BLaER1 (cell line): Measurements from ENCODE around the gene PLK5.

Experiments used
- H3K27ac ChIP-seq: shearing (Covaris generic); formaldehyde crosslinking; 2 replicates; pipeline ENCODE4 v1.8.1; 2022
- H3K27me3 ChIP-seq: shearing (Covaris generic); formaldehyde crosslinking; 2 replicates; pipeline ENCODE4 v1.8.1; 2022
- H3K36me3 ChIP-seq: shearing (Covaris generic); formaldehyde crosslinking; 2 replicates; pipeline ENCODE4 v1.8.1; 2022
- H3K4me1 ChIP-seq: shearing (Covaris generic); formaldehyde crosslinking; 2 replicates; pipeline ENCODE4 v1.8.1; 2022
- H3K4me2 ChIP-seq: shearing (Covaris generic); formaldehyde crosslinking; 2 replicates; pipeline ENCODE4 v1.8.1; 2022
- H3K4me3 ChIP-seq: shearing (Covaris generic); formaldehyde crosslinking; 2 replicates; pipeline ENCODE4 v1.8.1; 2022
- H3K9ac ChIP-seq: shearing (Covaris generic); formaldehyde crosslinking; 2 replicates; pipeline ENCODE4 v1.8.1; 2022
- H3K9me3 ChIP-seq: shearing (Covaris generic); formaldehyde crosslinking; 2 replicates; pipeline ENCODE4 v1.8.1; 2022
- H4K20me1 ChIP-seq: shearing (Covaris generic); formaldehyde crosslinking; 2 replicates; pipeline ENCODE4 v1.8.1; 2022
- Cebpa-rat ChIP-seq: shearing (Covaris generic); IDR thresholded peaks from 2 replicates; pipeline ENCODE4 v1.8.1; 2022

The PLK5 gene

DNA sequence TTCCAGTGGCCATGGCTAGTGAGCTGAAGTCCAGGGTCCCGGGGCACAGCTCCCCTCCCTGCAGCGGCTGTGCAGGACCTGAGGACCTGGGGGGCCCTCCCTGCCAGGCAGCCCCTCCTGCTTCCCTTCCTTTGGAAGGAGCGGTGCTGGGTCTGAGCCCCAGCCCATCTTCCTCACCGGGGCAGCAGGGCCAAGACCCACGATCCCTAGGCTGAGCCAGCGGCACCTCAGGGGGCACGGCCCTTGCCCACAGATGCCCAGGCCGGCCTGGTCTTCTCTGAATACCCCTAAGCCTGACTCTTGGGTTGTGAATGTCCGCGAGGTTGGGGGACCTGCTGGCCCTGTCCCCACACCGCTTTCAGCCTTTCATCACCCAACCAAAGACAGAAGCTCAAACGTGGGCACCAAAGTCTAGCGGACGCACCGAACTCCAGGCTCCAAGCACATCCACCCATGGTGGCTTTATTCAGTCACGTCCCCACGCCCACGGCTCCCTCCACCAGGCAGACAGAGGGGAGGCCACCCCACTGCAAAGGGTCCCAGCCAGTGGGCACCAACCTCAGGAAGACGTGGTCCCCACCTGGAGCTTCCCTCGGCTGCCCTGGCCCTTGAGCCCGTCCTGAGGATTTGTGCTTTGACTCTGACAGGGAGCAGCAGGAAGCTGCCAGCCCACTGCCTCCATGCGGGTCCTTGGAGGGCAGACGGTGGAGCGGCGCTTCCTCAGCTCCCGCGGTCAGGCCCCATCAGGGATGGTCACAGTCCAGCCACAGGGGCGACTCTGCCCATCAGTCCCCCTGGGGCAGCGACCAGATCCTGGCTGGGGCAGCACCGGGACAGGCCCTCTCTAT lies 52.6 kb downstream of the PLK5 start:
- H3K27ac ChIP-seq, result no peak overlapping the region
- H4K20me1 ChIP-seq, result peaks cover 72% of the 10 kb centered on the region
- no peak for TF ChIP-seq Cebpa-rat
- H3K4me3 ChIP-seq, result no peak overlapping the region
- H3K9ac ChIP-seq, result no peak overlapping the region
- 0 out of 2 replicates have a peak, but pooled peaks cover 7% of the 10 kb centered on the region for H3K4me1 ChIP-seq
- H3K4me2 ChIP-seq, result no peak overlapping the region
- H3K9me3 ChIP-seq, result no peaks in the 10 kb centered on the region
- H3K36me3 ChIP-seq, result peaks cover 76% of the 10 kb centered on the region
- no peaks in the 10 kb centered on the region for H3K27me3 ChIP-seq

DNA sequence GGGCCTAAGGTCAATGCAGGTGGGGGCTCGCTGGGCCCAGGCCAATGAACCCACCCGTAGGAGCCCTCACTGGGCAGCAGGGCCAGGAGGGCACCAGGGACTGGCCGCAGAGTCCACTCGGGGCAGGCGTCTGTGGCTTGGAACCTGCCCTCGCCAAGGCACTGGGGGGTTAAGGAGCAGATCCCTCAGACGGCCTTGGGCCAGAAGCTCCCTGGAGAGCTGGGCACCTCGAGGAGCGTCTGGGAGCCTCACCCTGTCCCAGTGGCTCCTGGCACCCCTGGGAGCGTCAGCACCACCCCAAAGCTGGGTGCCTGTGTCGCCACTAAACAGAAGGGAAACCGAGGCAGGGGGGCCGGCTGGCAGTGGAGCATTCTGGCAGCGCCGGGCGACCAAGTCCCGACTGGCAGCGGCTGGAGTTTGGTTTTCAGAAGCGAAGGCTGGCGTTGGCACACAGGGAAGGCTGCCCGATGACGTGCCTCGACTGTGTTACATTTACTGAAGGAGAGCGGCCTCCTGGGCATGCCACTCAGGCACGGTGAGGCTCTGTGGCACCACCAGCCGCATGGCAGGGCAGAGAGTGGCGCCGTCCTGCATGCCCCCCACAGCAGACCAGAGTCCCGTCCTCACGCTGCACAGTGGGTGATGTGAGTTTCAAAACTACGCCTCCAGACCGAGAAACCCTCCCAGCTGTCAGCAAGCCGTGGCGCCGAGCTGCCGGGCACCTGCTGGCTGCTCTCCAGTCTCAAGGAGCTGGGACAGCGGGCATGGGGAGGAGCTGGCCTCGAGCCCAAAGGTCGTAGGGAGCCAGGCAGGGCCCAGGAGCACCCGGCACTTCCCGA lies 53.4 kb downstream of the PLK5 start:
- H3K4me3 ChIP-seq, result no peak overlapping the region
- H3K9me3 ChIP-seq, result no peaks in the 10 kb centered on the region
- peaks cover 85% of the 10 kb centered on the region for H3K36me3 ChIP-seq
- no peak overlapping the region for H3K9ac ChIP-seq
- H3K4me2 ChIP-seq, result no peak overlapping the region
- H3K4me1 ChIP-seq, result 0 out of 2 replicates have a peak, but pooled peaks cover 7% of the 10 kb centered on the region
- no peaks in the 10 kb centered on the region for H3K27me3 ChIP-seq
- no peak overlapping the region for H3K27ac ChIP-seq
- no peak for TF ChIP-seq Cebpa-rat
- H4K20me1 ChIP-seq, result peaks cover 79% of the 10 kb centered on the region

DNA sequence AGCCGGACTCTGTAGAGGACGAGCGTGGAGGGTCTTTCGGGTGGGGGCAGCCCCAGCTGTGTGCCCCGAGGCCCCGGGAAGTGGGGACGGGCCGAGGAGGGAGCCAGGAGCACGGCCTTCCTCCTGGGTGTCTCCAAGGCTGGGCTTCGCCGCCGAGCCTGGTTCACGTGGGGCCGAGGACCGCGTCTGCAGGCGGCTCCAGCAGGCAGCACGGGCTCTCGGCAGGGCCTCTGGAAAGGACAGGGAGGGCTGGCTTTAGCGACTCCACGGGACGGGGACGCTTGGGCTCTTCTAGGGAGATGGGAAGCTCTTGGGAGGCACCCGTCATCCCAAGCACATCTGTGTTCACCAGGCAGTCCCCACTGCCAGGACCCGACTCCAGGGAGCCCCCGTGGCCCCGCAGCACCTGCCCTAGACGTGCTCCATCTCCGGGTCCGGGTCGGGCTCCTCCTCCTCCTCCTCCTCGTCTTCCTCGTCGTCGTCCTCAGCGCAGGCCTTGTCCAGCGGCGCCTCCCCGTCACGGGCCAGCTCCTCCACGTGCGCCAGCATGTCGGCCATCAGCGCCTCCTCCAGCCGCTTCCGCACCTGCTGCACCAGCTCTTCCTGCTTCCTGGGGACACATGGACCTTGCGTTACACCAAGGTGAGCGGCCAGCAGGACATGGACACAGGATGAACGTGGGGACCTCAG lies 54.2 kb downstream of the PLK5 start:
- H3K4me3 ChIP-seq, result no peak overlapping the region
- H4K20me1 ChIP-seq, result peaks cover 86% of the 10 kb centered on the region
- no peaks in the 10 kb centered on the region for H3K9me3 ChIP-seq
- H3K9ac ChIP-seq, result no peak overlapping the region
- peaks cover 92% of the 10 kb centered on the region for H3K36me3 ChIP-seq
- no peaks in the 10 kb centered on the region for H3K27me3 ChIP-seq
- H3K27ac ChIP-seq, result no peak overlapping the region
- H3K4me2 ChIP-seq, result no peak overlapping the region
- no peak for TF ChIP-seq Cebpa-rat
- 0 out of 2 replicates have a peak, but pooled peaks cover 7% of the 10 kb centered on the region for H3K4me1 ChIP-seq

DNA sequence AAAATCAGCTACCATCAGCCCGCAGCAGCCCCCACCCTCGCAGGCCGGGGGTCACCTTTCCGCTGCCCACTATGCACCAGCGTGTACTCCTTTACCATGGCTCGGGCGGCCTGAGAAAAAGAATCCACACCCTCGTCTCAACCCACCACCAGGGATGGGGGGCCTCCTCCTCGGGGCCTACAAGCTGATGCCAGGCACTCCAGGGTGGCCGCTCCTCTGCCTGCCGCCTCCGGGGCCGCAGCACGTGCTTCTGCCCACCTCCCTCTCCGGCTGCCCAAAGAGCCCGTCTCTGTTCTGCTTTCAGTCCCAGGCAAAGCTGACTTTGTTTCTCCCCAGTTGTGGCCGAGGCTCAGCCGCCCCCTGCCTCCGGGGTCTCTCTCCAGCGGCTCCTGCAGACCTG lies 55.3 kb downstream of the PLK5 start:
- Histone ChIP-seq H3K9ac (no peak overlapping the region), H3K4me3 (no peak overlapping the region), H4K20me1 (peaks cover 96% of the 10 kb centered on the region), H3K9me3 (no peaks in the 10 kb centered on the region), H3K36me3 (peaks cover 99% of the 10 kb centered on the region), H3K4me1 (no peaks in the 10 kb centered on the region), H3K27ac (no peak overlapping the region), H3K4me2 (no peak overlapping the region), H3K27me3 (no peaks in the 10 kb centered on the region)
- TF ChIP-seq Cebpa-rat, result no peak

DNA sequence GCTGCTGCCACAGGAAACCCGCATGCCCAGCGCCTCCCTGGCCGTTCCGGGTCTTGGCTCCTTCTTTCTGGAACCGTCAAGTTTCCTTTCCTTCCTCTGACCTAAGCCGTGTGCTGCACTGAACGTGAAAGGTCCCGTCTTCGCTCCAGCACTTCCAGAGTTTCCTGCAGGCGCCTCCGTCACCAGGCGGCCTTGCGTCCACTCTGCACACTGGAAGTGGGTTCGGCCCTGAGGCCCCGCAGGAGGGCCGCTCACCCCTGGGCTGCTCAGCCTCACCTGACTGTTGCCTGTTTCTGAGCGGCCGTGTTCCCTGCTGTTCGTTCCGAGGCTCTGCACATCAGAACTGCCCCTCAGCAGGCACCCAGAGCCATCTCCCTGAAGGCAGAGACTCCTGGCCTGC lies 56.5 kb downstream of the PLK5 start:
- H3K36me3 ChIP-seq, result peaks cover 100% of the 10 kb centered on the region

DNA sequence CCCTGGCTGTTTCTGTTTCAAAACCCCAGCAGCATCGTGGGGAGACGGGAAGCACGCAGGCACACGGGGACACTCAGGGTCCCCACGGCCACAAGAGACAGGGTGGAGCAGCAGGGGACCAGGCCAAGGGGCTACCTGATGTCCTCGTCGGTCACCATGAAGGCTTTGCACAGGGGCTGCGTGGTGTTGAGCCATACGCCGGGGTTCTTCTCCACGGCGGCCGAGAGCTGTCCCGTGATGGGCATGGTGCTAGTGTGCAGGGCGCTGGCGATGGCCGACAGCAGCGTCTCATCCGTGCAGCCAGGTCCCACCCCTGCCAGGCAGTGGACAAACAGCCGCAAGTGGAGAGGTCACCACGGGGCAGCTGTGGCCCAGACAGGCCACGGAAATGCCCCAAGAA lies 57.1 kb downstream of the PLK5 start:
- peaks cover 100% of the 10 kb centered on the region for H3K36me3 ChIP-seq
- TF ChIP-seq Cebpa-rat, result no peak
- H3K4me1 ChIP-seq, result no peaks in the 10 kb centered on the region
- H3K27ac ChIP-seq, result no peak overlapping the region
- peaks cover 97% of the 10 kb centered on the region for H4K20me1 ChIP-seq
- no peak overlapping the region for H3K4me3 ChIP-seq
- H3K4me2 ChIP-seq, result no peak overlapping the region
- no peaks in the 10 kb centered on the region for H3K9me3 ChIP-seq
- no peaks in the 10 kb centered on the region for H3K27me3 ChIP-seq
- no peak overlapping the region for H3K9ac ChIP-seq

More for the DNA sequence above, 56.5 kb downstream of the PLK5 start:
- no peaks in the 10 kb centered on the region for H3K27me3 ChIP-seq
- no peaks in the 10 kb centered on the region for H3K9me3 ChIP-seq
- no peak overlapping the region for H3K9ac ChIP-seq
- H3K4me2 ChIP-seq, result no peak overlapping the region
- peaks cover 97% of the 10 kb centered on the region for H4K20me1 ChIP-seq
- H3K4me1 ChIP-seq, result no peaks in the 10 kb centered on the region
- H3K27ac ChIP-seq, result no peak overlapping the region
- no peak overlapping the region for H3K4me3 ChIP-seq
- TF ChIP-seq Cebpa-rat, result no peak

DNA sequence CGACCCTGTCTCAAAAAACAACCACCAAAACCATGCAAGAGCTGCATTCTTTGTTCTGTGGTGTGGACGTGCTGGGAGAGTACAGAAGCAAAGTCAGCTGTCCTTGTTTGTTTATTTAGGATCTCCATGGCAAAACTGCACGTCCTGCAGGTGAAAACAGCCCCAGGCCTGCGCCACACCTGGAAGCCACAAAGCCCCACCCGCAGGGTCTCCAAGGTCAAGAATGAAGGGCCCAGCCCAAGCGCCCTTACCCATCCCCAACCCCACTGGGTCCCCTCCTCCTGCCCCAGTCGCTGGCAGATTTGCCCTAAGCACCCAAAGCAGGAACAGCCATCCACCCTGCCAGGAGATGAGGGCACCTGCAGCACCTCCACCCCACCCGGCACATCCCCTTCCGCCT lies 58.3 kb downstream of the PLK5 start:
- Histone ChIP-seq H3K27ac (no peak overlapping the region), H3K9ac (no peak overlapping the region), H3K36me3 (peaks cover 100% of the 10 kb centered on the region), H3K4me2 (no peak overlapping the region), H4K20me1 (peaks cover 97% of the 10 kb centered on the region), H3K4me3 (no peak overlapping the region), H3K27me3 (no peaks in the 10 kb centered on the region), H3K4me1 (no peaks in the 10 kb centered on the region), H3K9me3 (no peaks in the 10 kb centered on the region)
- no peak for TF ChIP-seq Cebpa-rat

DNA sequence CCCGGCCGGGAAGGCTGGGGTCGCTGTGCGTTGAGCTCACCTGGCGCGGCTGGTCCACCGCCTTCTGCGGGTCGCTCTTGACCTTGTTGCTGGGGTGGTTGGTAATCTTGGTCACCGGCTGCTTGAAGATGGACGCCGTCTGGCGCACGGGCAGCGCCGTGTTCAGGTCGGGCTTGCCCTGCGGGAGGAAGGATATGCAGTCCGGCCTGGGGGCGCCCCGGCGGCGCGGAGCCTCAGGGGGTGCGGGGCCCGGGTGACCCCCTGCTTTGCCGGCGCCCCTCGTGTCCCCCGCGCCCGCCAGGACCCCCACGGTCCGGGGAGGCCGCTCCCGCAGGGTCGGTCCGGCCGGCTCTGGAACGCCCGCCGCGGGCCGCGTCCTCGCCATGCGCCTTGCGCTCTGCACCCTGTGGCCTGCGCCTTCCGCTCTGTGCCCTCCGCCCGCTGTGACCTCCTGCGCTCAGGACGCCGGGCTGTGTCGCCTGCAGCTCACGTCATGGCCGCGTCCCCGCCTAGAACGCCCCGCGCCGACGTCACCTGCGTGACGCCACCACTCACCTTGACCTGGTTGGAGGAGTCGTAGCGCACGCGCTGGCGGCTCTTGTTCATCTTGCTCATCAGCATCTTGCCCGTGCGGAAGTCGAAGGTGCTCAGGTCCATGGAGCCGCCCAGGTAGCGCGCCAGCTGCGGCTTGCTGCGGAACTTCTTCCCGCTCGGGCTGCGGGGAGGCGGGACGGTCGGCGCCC lies 60.8 kb downstream of the PLK5 start:
- H3K4me2 ChIP-seq, result no peak overlapping the region
- H4K20me1 ChIP-seq, result peaks cover 96% of the 10 kb centered on the region
- no peak overlapping the region for H3K9ac ChIP-seq
- no peaks in the 10 kb centered on the region for H3K9me3 ChIP-seq
- H3K36me3 ChIP-seq, result peaks cover 99% of the 10 kb centered on the region
- H3K4me3 ChIP-seq, result no peak overlapping the region
- no peaks in the 10 kb centered on the region for H3K27me3 ChIP-seq
- TF ChIP-seq Cebpa-rat, result no peak
- no peak overlapping the region for H3K27ac ChIP-seq
- H3K4me1 ChIP-seq, result peaks cover 9% of the 10 kb centered on the region

DNA sequence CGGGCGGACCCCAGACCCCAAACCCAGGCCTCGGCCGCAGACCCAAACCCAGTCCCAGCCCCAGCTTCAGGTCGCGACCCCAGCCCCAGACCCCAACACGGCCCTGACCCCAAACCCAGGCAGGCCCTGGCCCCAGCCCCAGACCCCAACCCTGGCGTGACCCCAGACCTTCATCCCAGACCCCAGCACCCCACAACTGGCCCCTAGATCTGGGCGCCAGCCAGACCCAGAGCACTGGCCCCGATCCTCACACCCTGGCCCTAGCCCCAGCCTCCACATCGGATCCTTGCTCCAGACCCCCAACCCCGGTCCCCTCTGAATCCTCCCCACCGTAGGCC lies 61.3 kb downstream of the PLK5 start:
- H3K9ac ChIP-seq, result no peak overlapping the region
- no peak overlapping the region for H3K4me2 ChIP-seq
- peaks cover 14% of the 10 kb centered on the region for H3K4me1 ChIP-seq
- H4K20me1 ChIP-seq, result peaks cover 96% of the 10 kb centered on the region
- no peaks in the 10 kb centered on the region for H3K9me3 ChIP-seq
- no peak for TF ChIP-seq Cebpa-rat
- H3K4me3 ChIP-seq, result no peak overlapping the region
- peaks cover 99% of the 10 kb centered on the region for H3K36me3 ChIP-seq
- no peaks in the 10 kb centered on the region for H3K27me3 ChIP-seq
- no peak overlapping the region for H3K27ac ChIP-seq
